GM23338 (cell line): ENCODE data around the gene ARHGEF16. TPM values are rescaled to one million over a fixed set of nuclear protein-coding genes. Genes with fewer than 3 reads are reported as not detected.

Experiments used
- ATAC-seq: fragments of 200-7000 bp; cut with Tn5 transposase; 3 replicates; pipeline ENCODE4 v1.9.1; 2020
- DNase-seq: peaks from one replicate; pipeline ENCODE4 v3.0.0-alpha.2; 2015; ENCODE audit warnings: low spot score
- H2AFZ ChIP-seq: fragments of 200-600 bp; sonication (generic); 2 replicates; pipeline ENCODE4 v1.8.0; 2016; ENCODE audit warnings: antibody characterized with exemption, mild to moderate bottlenecking, moderate library complexity
- H3F3A ChIP-seq: fragments of 200-600 bp; sonication (generic); replicated peaks from 2 replicates; pipeline ENCODE4 v1.8.0; 2017; ENCODE audit warnings: antibody characterized with exemption, mixed run types, low read depth
- H3K27ac ChIP-seq: fragments of 200-600 bp; sonication (generic); 2 replicates; pipeline ENCODE4 v1.6.1; 2016; ENCODE audit warnings: low read depth
- H3K27me3 ChIP-seq: fragments of 200-600 bp; sonication (generic); 2 replicates; pipeline ENCODE4 v1.8.0; 2016; ENCODE audit warnings: mild to moderate bottlenecking, mixed run types, moderate library complexity; ENCODE audit not compliant: insufficient read depth
- H3K36me3 ChIP-seq: fragments of 200-600 bp; sonication (generic); 2 replicates; pipeline ENCODE4 v1.8.0; 2016; ENCODE audit warnings: mild to moderate bottlenecking; ENCODE audit not compliant: insufficient read depth
- H3K4me1 ChIP-seq: fragments of 200-600 bp; sonication (generic); 2 replicates; pipeline ENCODE4 v1.8.0; 2016; ENCODE audit warnings: mild to moderate bottlenecking, moderate library complexity; ENCODE audit not compliant: insufficient read depth
- H3K4me2 ChIP-seq: fragments of 200-600 bp; sonication (generic); 2 replicates; pipeline ENCODE4 v1.7.1; 2017; ENCODE audit warnings: mixed run types
- H3K4me3 ChIP-seq: fragments of 200-600 bp; sonication (generic); 2 replicates; pipeline ENCODE4 v1.6.1; 2016; ENCODE audit warnings: mixed run types
- H3K79me2 ChIP-seq: fragments of 200-600 bp; sonication (generic); replicated peaks from 2 replicates; pipeline ENCODE4 v1.8.0; 2017; ENCODE audit warnings: mild to moderate bottlenecking; ENCODE audit not compliant: insufficient read depth
- H3K9me2 ChIP-seq: fragments of 200-600 bp; sonication (generic); 2 replicates; pipeline ENCODE4 v1.8.0; 2017; ENCODE audit not compliant: insufficient read depth
- H4K20me1 ChIP-seq: fragments of 200-600 bp; sonication (generic); replicated peaks from 2 replicates; pipeline ENCODE4 v1.8.0; 2017; ENCODE audit warnings: mild to moderate bottlenecking; ENCODE audit not compliant: insufficient read depth
- H3K27ac Mint-ChIP-seq: 2 replicates; pipeline ENCODE4 v1.8.0; 2020; ENCODE audit warnings: inconsistent platforms, mild to moderate bottlenecking, moderate library complexity, mixed read lengths
- H3K27me3 Mint-ChIP-seq: 3 replicates; pipeline ENCODE4 v1.8.0; 2022; ENCODE audit warnings: low read depth, mild to moderate bottlenecking, moderate library complexity, mixed read lengths, inconsistent platforms; ENCODE audit not compliant: insufficient read depth, poor library complexity
- H3K36me3 Mint-ChIP-seq: 3 replicates; pipeline ENCODE4 v1.8.0; 2021; ENCODE audit warnings: low read depth, mild to moderate bottlenecking, inconsistent platforms, moderate library complexity, mixed read lengths
- H3K4me1 Mint-ChIP-seq: 3 replicates; pipeline ENCODE4 v1.8.0; 2020; ENCODE audit warnings: mild to moderate bottlenecking, inconsistent platforms, mixed read lengths
- H3K4me3 Mint-ChIP-seq: 3 replicates; pipeline ENCODE4 v1.8.0; 2021; ENCODE audit warnings: moderate library complexity, mild to moderate bottlenecking, inconsistent platforms, mixed read lengths
- H3K9me3 Mint-ChIP-seq: 3 replicates; pipeline ENCODE4 v1.8.0; 2020; ENCODE audit warnings: moderate library complexity, mild to moderate bottlenecking, inconsistent platforms, mixed read lengths
- CTCF ChIP-seq, 2 experiments: fragments of 200-600 bp in 1 of 2; sonication (generic) in 1 of 2; conservative IDR thresholded peaks; 2 replicates each; pipeline versions ENCODE4 v1.5.1 to v1.6.1; 2016 to 2017; ENCODE audit warnings: antibody characterized with exemption in 2 of 2, low read depth in 2 of 2, mild to moderate bottlenecking in 2 of 2, moderate library complexity in 1 of 2
- ETS1 ChIP-seq: IDR thresholded peaks from 2 replicates; pipeline ENCODE4 v1.6.1; 2016; ENCODE audit warnings: antibody characterized with exemption
- JUNB ChIP-seq: IDR thresholded peaks from one replicate; pipeline ENCODE4 v1.6.1; 2016; ENCODE audit warnings: antibody characterized with exemption; ENCODE audit not compliant: unreplicated experiment
- POLR2AphosphoS5 ChIP-seq: IDR thresholded peaks from 2 replicates; pipeline ENCODE4 v1.6.1; 2016; ENCODE audit warnings: antibody characterized with exemption, low read depth
- REST ChIP-seq: IDR thresholded peaks from one replicate; pipeline ENCODE4 v1.6.1; 2018; ENCODE audit warnings: antibody characterized with exemption; ENCODE audit not compliant: unreplicated experiment
- ZNF331 ChIP-seq: fragments of 250-450 bp; sonication (Bioruptor Pico); IDR thresholded peaks from 2 replicates; pipeline ENCODE4 v1.5.0; 2020; ENCODE audit warnings: low read depth, mild to moderate bottlenecking, moderate library complexity
- ZNF462 ChIP-seq: fragments of 250-450 bp; sonication (Bioruptor Pico); IDR thresholded peaks from 2 replicates; pipeline ENCODE4 v1.5.0; 2020; ENCODE audit warnings: mild to moderate bottlenecking, moderate library complexity
- polyA plus RNA-seq: library from polyadenylated mRNA; unstranded; fragments of >200 nt; fragmentation: Nextera tagmentation; extraction: Ambion mirVana; gene quantifications from 2 replicates; pipeline ENCODE4 v1.2.1, GENCODE V29; 2016
- total RNA-seq: library from RNA; depleted of rRNA; stranded (reverse); fragments of >200 nt; shearing (Covaris generic); gene quantifications from 2 replicates; pipeline ENCODE4 v1.2.3, GENCODE V29; 2014

Gene ARHGEF16
- total and polyA plus RNA-seq, 2 experiments from 2014 or later: 12.2 to 29.3 TPM

GRCh38 chr1:3464649-3465025 lies 10.2 kb downstream of the ARHGEF16 start (continued):
- TF ChIP-seq CTCF (conservative IDR thresholded peaks at IDR 0.05; ENCODE audit: low read depth in 2 of 2): no peak

- H3K36me3 Mint-ChIP-seq: peaks cover 4% of the 10 kb centered on the region; the same call in 2 of the 3 replicates
Observed at GRCh38 chr1:3465091-3465934, 10.8 kb downstream of the ARHGEF16 start.

More at GRCh38 chr1:3465091-3465934, 10.8 kb downstream of the ARHGEF16 start:
- no peaks in the 10 kb centered on the region for H3K9me2 ChIP-seq
- H3F3A ChIP-seq: no peaks in the 10 kb centered on the region
- no peak for DNase-seq
- no peak for ATAC-seq
- no peak for TF ChIP-seq REST
- no peak for TF ChIP-seq POLR2AphosphoS5
- TF ChIP-seq JUNB: no peak
- TF ChIP-seq ETS1: no peak
- no peak for TF ChIP-seq ZNF462 (CRISPR knock-in tag)
- TF ChIP-seq ZNF331 (CRISPR knock-in tag): no peak
- no peak overlapping the region for H3K27ac ChIP-seq
- no peak overlapping the region for H2AFZ ChIP-seq
- no peaks in the 10 kb centered on the region for H3K27me3 ChIP-seq
- H3K36me3 ChIP-seq: no peaks in the 10 kb centered on the region
- no peaks in the 10 kb centered on the region for H4K20me1 ChIP-seq
- no peak overlapping the region for H3K4me2 ChIP-seq
- H3K27me3 Mint-ChIP-seq: peaks cover 5% of the 10 kb centered on the region
- H3K4me1 ChIP-seq: no peaks in the 10 kb centered on the region
- no peaks in the 10 kb centered on the region for H3K79me2 ChIP-seq
- no peak overlapping the region for H3K4me3 Mint-ChIP-seq
- H3K9me3 Mint-ChIP-seq: no peaks in the 10 kb centered on the region
- no peak overlapping the region for H3K4me3 ChIP-seq
- peak overlapping the region; percentile 55; the same call in 1 of the 2 replicates for H3K27ac Mint-ChIP-seq
- peaks cover 3% of the 10 kb centered on the region for H3K4me1 Mint-ChIP-seq
